Adipocyte (in vitro differentiated cells): ENCODE data around the gene PSEN2.

ENCODE experiments used
- DNase-seq: peaks from one replicate; pipeline ENCODE4 v3.0.0-alpha.2; 2015; ENCODE audit warnings: low read depth
- H3K27me3 ChIP-seq: replicated peaks from 2 replicates; pipeline ENCODE4 v1.7.0; 2013; ENCODE audit warnings: mild to moderate bottlenecking, low read length, moderate library complexity; ENCODE audit not compliant: control insufficient read depth, insufficient read depth
- H3K36me3 ChIP-seq: 2 replicates; pipeline ENCODE4 v1.7.0; 2013; ENCODE audit warnings: low read length, mild to moderate bottlenecking, moderate library complexity; ENCODE audit not compliant: control insufficient read depth, insufficient read depth, severe bottlenecking
- H3K4me1 ChIP-seq: 2 replicates; pipeline ENCODE4 v1.7.0; 2013; ENCODE audit warnings: mild to moderate bottlenecking, low read length, moderate library complexity; ENCODE audit not compliant: control insufficient read depth, insufficient read depth
- H3K4me3 ChIP-seq: 2 replicates; pipeline ENCODE4 v1.7.0; 2013; ENCODE audit warnings: mild to moderate bottlenecking, low read length, moderate library complexity
- H3K9ac ChIP-seq: 2 replicates; pipeline ENCODE4 v1.7.0; 2013; ENCODE audit warnings: mild to moderate bottlenecking, low read length, moderate library complexity
- H3K9me3 ChIP-seq: 2 replicates; pipeline ENCODE4 v1.7.0; 2013; ENCODE audit warnings: mild to moderate bottlenecking, low read length, moderate library complexity; ENCODE audit not compliant: control insufficient read depth

PSEN2 gene

GRCh38 chr1:226870401-226871279 lies at the start of gene PSEN2:
Gene PSEN2, plus strand, starts transcription at chr1:226870616. Its CDS starts 11,292 bp downstream, at chr1:226881908.
- peak; percentile 80 for DNase-seq
- Histone ChIP-seq H3K4me1 (peaks cover 12% of the 10 kb centered on the region), H3K27me3 (no peaks in the 10 kb centered on the region), H3K9me3 (no peaks in the 10 kb centered on the region), H3K9ac (peak within 1 kb of the TSS; percentile 89), H3K36me3 (no peaks in the 10 kb centered on the region), H3K4me3 (peak within 1 kb of the TSS; percentile 86)

GRCh38 chr1:226820941-226821718 lies 49.3 kb upstream of the PSEN2 start:
- peak; percentile 94 for DNase-seq
- Histone ChIP-seq H3K27me3 (no peaks in the 10 kb centered on the region), H3K4me1 (peaks cover 7% of the 10 kb centered on the region), H3K36me3 (no peaks in the 10 kb centered on the region), H3K9ac (no peak overlapping the region), H3K4me3 (no peak overlapping the region), H3K9me3 (no peaks in the 10 kb centered on the region)

- Histone ChIP-seq H3K4me1 (peaks cover 7% of the 10 kb centered on the region), H3K9me3 (no peaks in the 10 kb centered on the region), H3K36me3 (no peaks in the 10 kb centered on the region), H3K27me3 (no peaks in the 10 kb centered on the region), H3K4me3 (no peak overlapping the region), H3K9ac (no peak overlapping the region)
- DNase-seq = peak; percentile 36
These were observed 48.7 kb upstream of the PSEN2 start for GRCh38 chr1:226821719-226822085.

GRCh38 chr1:226823643-226824042 lies 46.8 kb upstream of the PSEN2 start:
- no peak overlapping the region for H3K9ac ChIP-seq
- H3K4me3 ChIP-seq = no peak overlapping the region
- no peaks in the 10 kb centered on the region for H3K9me3 ChIP-seq
- no peaks in the 10 kb centered on the region for H3K36me3 ChIP-seq
- H3K27me3 ChIP-seq = no peaks in the 10 kb centered on the region
- DNase-seq = no peak
- H3K4me1 ChIP-seq = peaks cover 18% of the 10 kb centered on the region

GRCh38 chr1:226825037-226825745 lies 45.2 kb upstream of the PSEN2 start:
- H3K9ac ChIP-seq = no peak overlapping the region
- no peaks in the 10 kb centered on the region for H3K27me3 ChIP-seq
- no peak overlapping the region for H3K4me3 ChIP-seq
- peaks cover 18% of the 10 kb centered on the region for H3K4me1 ChIP-seq
- H3K9me3 ChIP-seq = no peaks in the 10 kb centered on the region
- H3K36me3 ChIP-seq = no peaks in the 10 kb centered on the region
- no peak for DNase-seq

GRCh38 chr1:226825746-226826100 lies 44.7 kb upstream of the PSEN2 start:
- Histone ChIP-seq H3K27me3 (no peaks in the 10 kb centered on the region), H3K4me1 (peaks cover 18% of the 10 kb centered on the region), H3K9ac (no peak overlapping the region), H3K4me3 (no peak overlapping the region), H3K9me3 (no peaks in the 10 kb centered on the region), H3K36me3 (no peaks in the 10 kb centered on the region)
- no peak for DNase-seq

GRCh38 chr1:226826479-226827261 lies 43.7 kb upstream of the PSEN2 start:
- Histone ChIP-seq H3K9me3 (no peaks in the 10 kb centered on the region), H3K36me3 (no peaks in the 10 kb centered on the region), H3K27me3 (no peaks in the 10 kb centered on the region), H3K4me1 (peaks cover 15% of the 10 kb centered on the region), H3K9ac (no peak overlapping the region), H3K4me3 (no peak overlapping the region)
- no peak for DNase-seq

GRCh38 chr1:226827458-226827857 lies 43.0 kb upstream of the PSEN2 start:
- H3K27me3 ChIP-seq = no peaks in the 10 kb centered on the region
- peak overlapping the region; percentile 91 for H3K9ac ChIP-seq
- peaks cover 11% of the 10 kb centered on the region for H3K4me1 ChIP-seq
- peak overlapping the region; percentile 61 for H3K4me3 ChIP-seq
- no peaks in the 10 kb centered on the region for H3K36me3 ChIP-seq
- H3K9me3 ChIP-seq = no peaks in the 10 kb centered on the region
- no peak for DNase-seq

- peaks cover 11% of the 10 kb centered on the region for H3K4me1 ChIP-seq
- H3K4me3 ChIP-seq = peak overlapping the region; percentile 61
- peak overlapping the region; percentile 91 for H3K9ac ChIP-seq
- no peaks in the 10 kb centered on the region for H3K36me3 ChIP-seq
- no peaks in the 10 kb centered on the region for H3K9me3 ChIP-seq
- peak; percentile 99 for DNase-seq
- no peaks in the 10 kb centered on the region for H3K27me3 ChIP-seq
These were observed 42.4 kb upstream of the PSEN2 start for GRCh38 chr1:226827968-226828513.

GRCh38 chr1:226829105-226829504 lies 41.3 kb upstream of the PSEN2 start:
- no peaks in the 10 kb centered on the region for H3K36me3 ChIP-seq
- DNase-seq = no peak
- peaks cover 11% of the 10 kb centered on the region for H3K4me1 ChIP-seq
- H3K27me3 ChIP-seq = no peaks in the 10 kb centered on the region
- no peak overlapping the region for H3K9ac ChIP-seq
- no peak overlapping the region for H3K4me3 ChIP-seq
- H3K9me3 ChIP-seq = no peaks in the 10 kb centered on the region
